Fibroblast of villous mesenchyme (primary cell): Measurements from ENCODE around the gene LUZP2. TPM values are rescaled to one million over a fixed set of nuclear protein-coding genes. Genes with fewer than 3 reads are reported as not detected.

Experiments used
- DNase-seq: peaks from one replicate; pipeline ENCODE4 v3.0.0-alpha.2; 2010; ENCODE audit warnings: low read depth
- H3K4me3 ChIP-seq: 2 replicates; pipeline ENCODE4 v1.5.1; 2011; ENCODE audit warnings: low read depth, mild to moderate bottlenecking, low read length
- CTCF ChIP-seq: IDR thresholded peaks from 2 replicates; pipeline ENCODE4 v1.5.1; 2012; ENCODE audit warnings: low read depth, mild to moderate bottlenecking, low read length; ENCODE audit not compliant: insufficient read depth
- total RNA-seq: library from RNA; depleted of rRNA; stranded (reverse); fragments of >200 nt; gene quantifications from 2 replicates; pipeline ENCODE4 v1.2.3, GENCODE V29; 2012

LUZP2 gene
- total RNA-seq, 1 donor = under 0.01 TPM

- no peak for DNase-seq
- H3K4me3 ChIP-seq = no peak overlapping the region
- no peak for TF ChIP-seq CTCF
Measured at GRCh38 chr11:24747275-24748251, 250.7 kb downstream of the LUZP2 start.

GRCh38 chr11:24748261-24748660 lies 251.4 kb downstream of the LUZP2 start:
- TF ChIP-seq CTCF = no peak
- no peak overlapping the region for H3K4me3 ChIP-seq
- DNase-seq = no peak

- TF ChIP-seq CTCF = no peak
Measured at GRCh38 chr11:24754406-24754805, 257.6 kb downstream of the LUZP2 start.

GRCh38 chr11:24755260-24755839 lies 258.5 kb downstream of the LUZP2 start:
- TF ChIP-seq CTCF = no peak
- no peak for DNase-seq
- H3K4me3 ChIP-seq = no peak overlapping the region

More at GRCh38 chr11:24754406-24754805, 257.6 kb downstream of the LUZP2 start:
- no peak for DNase-seq
- no peak overlapping the region for H3K4me3 ChIP-seq

GRCh38 chr11:24759742-24760141 lies 262.9 kb downstream of the LUZP2 start:
- no peak for TF ChIP-seq CTCF
- no peak overlapping the region for H3K4me3 ChIP-seq
- DNase-seq = no peak

- TF ChIP-seq CTCF = no peak
- H3K4me3 ChIP-seq = no peak overlapping the region
Measured at GRCh38 chr11:24760681-24761080, 263.8 kb downstream of the LUZP2 start.

More at GRCh38 chr11:24760681-24761080, 263.8 kb downstream of the LUZP2 start:
- DNase-seq = no peak
